GM23338 (cell line): ENCODE data around the gene RIT2. TPM values are rescaled to one million over a fixed set of nuclear protein-coding genes. Genes with fewer than 3 reads are reported as not detected.

Source experiments
- ATAC-seq: fragments of 200-7000 bp; cut with Tn5 transposase; 3 replicates; pipeline ENCODE4 v1.9.1; 2020
- DNase-seq: peaks from one replicate; pipeline ENCODE4 v3.0.0-alpha.2; 2015; ENCODE audit warnings: low spot score
- H2AFZ ChIP-seq: fragments of 200-600 bp; sonication (generic); 2 replicates; pipeline ENCODE4 v1.8.0; 2016; ENCODE audit warnings: antibody characterized with exemption, mild to moderate bottlenecking, moderate library complexity
- H3F3A ChIP-seq: fragments of 200-600 bp; sonication (generic); replicated peaks from 2 replicates; pipeline ENCODE4 v1.8.0; 2017; ENCODE audit warnings: antibody characterized with exemption, mixed run types, low read depth
- H3K27ac ChIP-seq: fragments of 200-600 bp; sonication (generic); 2 replicates; pipeline ENCODE4 v1.6.1; 2016; ENCODE audit warnings: low read depth
- H3K27me3 ChIP-seq: fragments of 200-600 bp; sonication (generic); 2 replicates; pipeline ENCODE4 v1.8.0; 2016; ENCODE audit warnings: mild to moderate bottlenecking, mixed run types, moderate library complexity; ENCODE audit not compliant: insufficient read depth
- H3K36me3 ChIP-seq: fragments of 200-600 bp; sonication (generic); 2 replicates; pipeline ENCODE4 v1.8.0; 2016; ENCODE audit warnings: mild to moderate bottlenecking; ENCODE audit not compliant: insufficient read depth
- H3K4me1 ChIP-seq: fragments of 200-600 bp; sonication (generic); 2 replicates; pipeline ENCODE4 v1.8.0; 2016; ENCODE audit warnings: mild to moderate bottlenecking, moderate library complexity; ENCODE audit not compliant: insufficient read depth
- H3K4me2 ChIP-seq: fragments of 200-600 bp; sonication (generic); 2 replicates; pipeline ENCODE4 v1.7.1; 2017; ENCODE audit warnings: mixed run types
- H3K4me3 ChIP-seq: fragments of 200-600 bp; sonication (generic); 2 replicates; pipeline ENCODE4 v1.6.1; 2016; ENCODE audit warnings: mixed run types
- H3K79me2 ChIP-seq: fragments of 200-600 bp; sonication (generic); replicated peaks from 2 replicates; pipeline ENCODE4 v1.8.0; 2017; ENCODE audit warnings: mild to moderate bottlenecking; ENCODE audit not compliant: insufficient read depth
- H3K9me2 ChIP-seq: fragments of 200-600 bp; sonication (generic); 2 replicates; pipeline ENCODE4 v1.8.0; 2017; ENCODE audit not compliant: insufficient read depth
- H4K20me1 ChIP-seq: fragments of 200-600 bp; sonication (generic); replicated peaks from 2 replicates; pipeline ENCODE4 v1.8.0; 2017; ENCODE audit warnings: mild to moderate bottlenecking; ENCODE audit not compliant: insufficient read depth
- H3K27ac Mint-ChIP-seq: 2 replicates; pipeline ENCODE4 v1.8.0; 2020; ENCODE audit warnings: inconsistent platforms, mild to moderate bottlenecking, moderate library complexity, mixed read lengths
- H3K27me3 Mint-ChIP-seq: 3 replicates; pipeline ENCODE4 v1.8.0; 2022; ENCODE audit warnings: low read depth, mild to moderate bottlenecking, moderate library complexity, mixed read lengths, inconsistent platforms; ENCODE audit not compliant: insufficient read depth, poor library complexity
- H3K36me3 Mint-ChIP-seq: 3 replicates; pipeline ENCODE4 v1.8.0; 2021; ENCODE audit warnings: low read depth, mild to moderate bottlenecking, inconsistent platforms, moderate library complexity, mixed read lengths
- H3K4me1 Mint-ChIP-seq: 3 replicates; pipeline ENCODE4 v1.8.0; 2020; ENCODE audit warnings: mild to moderate bottlenecking, inconsistent platforms, mixed read lengths
- H3K4me3 Mint-ChIP-seq: 3 replicates; pipeline ENCODE4 v1.8.0; 2021; ENCODE audit warnings: moderate library complexity, mild to moderate bottlenecking, inconsistent platforms, mixed read lengths
- H3K9me3 Mint-ChIP-seq: 3 replicates; pipeline ENCODE4 v1.8.0; 2020; ENCODE audit warnings: moderate library complexity, mild to moderate bottlenecking, inconsistent platforms, mixed read lengths
- CREB1 ChIP-seq: fragments of 250-450 bp; sonication (Bioruptor Pico); IDR thresholded peaks from 2 replicates; pipeline ENCODE4 v1.5.0; 2020; ENCODE audit warnings: low read depth, mild to moderate bottlenecking, moderate library complexity
- CTCF ChIP-seq, 2 experiments: fragments of 200-600 bp in 1 of 2; sonication (generic) in 1 of 2; conservative IDR thresholded peaks; 2 replicates each; pipeline versions ENCODE4 v1.5.1 to v1.6.1; 2016 to 2017; ENCODE audit warnings: antibody characterized with exemption in 2 of 2, low read depth in 2 of 2, mild to moderate bottlenecking in 2 of 2, moderate library complexity in 1 of 2
- ETS1 ChIP-seq: IDR thresholded peaks from 2 replicates; pipeline ENCODE4 v1.6.1; 2016; ENCODE audit warnings: antibody characterized with exemption
- EZH2 ChIP-seq: fragments of 200-600 bp; sonication (generic); IDR thresholded peaks from one replicate; pipeline ENCODE4 v1.8.0; 2017; ENCODE audit warnings: antibody characterized with exemption, mild to moderate bottlenecking, low read depth; ENCODE audit not compliant: unreplicated experiment
- EZH2phosphoT487 ChIP-seq: fragments of 200-600 bp; sonication (generic); IDR thresholded peaks from one replicate; pipeline ENCODE4 v1.8.1; 2018; ENCODE audit warnings: antibody characterized with exemption; ENCODE audit not compliant: unreplicated experiment
- JUNB ChIP-seq: IDR thresholded peaks from one replicate; pipeline ENCODE4 v1.6.1; 2016; ENCODE audit warnings: antibody characterized with exemption; ENCODE audit not compliant: unreplicated experiment
- NANOG ChIP-seq: IDR thresholded peaks from 2 replicates; pipeline ENCODE4 v1.6.1; 2016; ENCODE audit warnings: antibody characterized with exemption, borderline replicate concordance
- POLR2AphosphoS5 ChIP-seq: IDR thresholded peaks from 2 replicates; pipeline ENCODE4 v1.6.1; 2016; ENCODE audit warnings: antibody characterized with exemption, low read depth
- REST ChIP-seq: IDR thresholded peaks from one replicate; pipeline ENCODE4 v1.6.1; 2018; ENCODE audit warnings: antibody characterized with exemption; ENCODE audit not compliant: unreplicated experiment
- STAT1 ChIP-seq: IDR thresholded peaks from one replicate; pipeline ENCODE4 v1.6.1; 2016; ENCODE audit warnings: antibody characterized with exemption; ENCODE audit not compliant: unreplicated experiment
- ZNF114 ChIP-seq: fragments of 250-450 bp; sonication (Bioruptor Pico); IDR thresholded peaks from 2 replicates; pipeline ENCODE4 v1.5.0; 2020; ENCODE audit warnings: mild to moderate bottlenecking, moderate library complexity
- ZNF331 ChIP-seq: fragments of 250-450 bp; sonication (Bioruptor Pico); IDR thresholded peaks from 2 replicates; pipeline ENCODE4 v1.5.0; 2020; ENCODE audit warnings: low read depth, mild to moderate bottlenecking, moderate library complexity
- ZNF462 ChIP-seq: fragments of 250-450 bp; sonication (Bioruptor Pico); IDR thresholded peaks from 2 replicates; pipeline ENCODE4 v1.5.0; 2020; ENCODE audit warnings: mild to moderate bottlenecking, moderate library complexity
- polyA plus RNA-seq: library from polyadenylated mRNA; unstranded; fragments of >200 nt; fragmentation: Nextera tagmentation; extraction: Ambion mirVana; gene quantifications from 2 replicates; pipeline ENCODE4 v1.2.1, GENCODE V29; 2016
- total RNA-seq: library from RNA; depleted of rRNA; stranded (reverse); fragments of >200 nt; shearing (Covaris generic); gene quantifications from 2 replicates; pipeline ENCODE4 v1.2.3, GENCODE V29; 2014

Gene RIT2
- total and polyA plus RNA-seq, 2 experiments from 2014 or later, result 1.9 to 8.8 TPM

GRCh38 chr18:42707080-42707479 is 408.4 kb downstream of the RIT2 start:
- no peaks in the 10 kb centered on the region for H3F3A ChIP-seq
- no peaks in the 10 kb centered on the region for H3K36me3 ChIP-seq
- no peak overlapping the region for H3K4me3 Mint-ChIP-seq
- H2AFZ ChIP-seq, result peak overlapping the region; percentile 97; the same call in 1 of the 2 replicates
- H4K20me1 ChIP-seq, result no peaks in the 10 kb centered on the region
- H3K79me2 ChIP-seq, result no peaks in the 10 kb centered on the region
- no peaks in the 10 kb centered on the region for H3K9me3 Mint-ChIP-seq
- no peaks in the 10 kb centered on the region for H3K27me3 Mint-ChIP-seq
- no peak overlapping the region for H3K4me3 ChIP-seq
- DNase-seq (no peak), ATAC-seq (no peak)
- no peaks in the 10 kb centered on the region for H3K36me3 Mint-ChIP-seq
- peaks cover 9% of the 10 kb centered on the region; the same call in 1 of the 2 replicates for H3K4me1 ChIP-seq
- no peak overlapping the region for H3K27ac Mint-ChIP-seq
- H3K27ac ChIP-seq, result no peak overlapping the region
- TF ChIP-seq POLR2AphosphoS5 (no peak), NANOG (no peak), ETS1 (no peak), EZH2phosphoT487 (no peak), JUNB (no peak), STAT1 (no peak), ZNF114 (CRISPR knock-in tag) (no peak), EZH2 (no peak), CREB1 (CRISPR knock-in tag) (no peak), CTCF (conservative IDR thresholded peaks at IDR 0.05; ENCODE audit: low read depth in 2 of 2) (no peak), ZNF462 (no peak), REST (no peak), ZNF331 (no peak)
- no peak overlapping the region for H3K4me2 ChIP-seq
- no peaks in the 10 kb centered on the region for H3K9me2 ChIP-seq
- H3K4me1 Mint-ChIP-seq, result peaks cover 5% of the 10 kb centered on the region; the same call in 2 of the 3 replicates
- H3K27me3 ChIP-seq, result no peaks in the 10 kb centered on the region
